H1 (cell line): Measurements from ENCODE around the gene MYL5.

Experiments
- CTCF ChIP-seq, 3 experiments: IDR thresholded peaks; 1 replicate in 2 of 3; 2 replicates in 1 of 3; pipeline versions ENCODE4 v1.5.1 to v1.6.1; 2011; ENCODE audit warnings: low read length in 3 of 3, mild to moderate bottlenecking in 3 of 3, inconsistent platforms in 2 of 3, low read depth in 1 of 3, moderate library complexity in 1 of 3; ENCODE audit not compliant: insufficient read depth in 1 of 3; ENCODE audit errors: control extremely low read depth in 1 of 3
- GTF2F1 ChIP-seq: IDR thresholded peaks from 2 replicates; pipeline ENCODE4 v1.6.1; 2012; ENCODE audit warnings: low read depth, low read length, improper control_type of control experiment, borderline replicate concordance
- JUND ChIP-seq: IDR thresholded peaks from 2 replicates; pipeline ENCODE4 v1.6.1; 2011; ENCODE audit warnings: mild to moderate bottlenecking, improper control_type of control experiment, low read length
- POLR2A ChIP-seq, 2 experiments: IDR thresholded peaks; 1 replicate in 1 of 2; 2 replicates in 1 of 2; pipeline ENCODE4 v1.6.1; 2011; ENCODE audit warnings: low read depth in 2 of 2, low read length in 2 of 2, mild to moderate bottlenecking in 2 of 2; ENCODE audit errors: control extremely low read depth in 1 of 2
- SP1 ChIP-seq: IDR thresholded peaks from 2 replicates; pipeline ENCODE4 v1.6.1; 2011; ENCODE audit warnings: low read depth, low read length
- SP2 ChIP-seq: IDR thresholded peaks from 2 replicates; pipeline ENCODE4 v1.6.1; 2012; ENCODE audit warnings: mild to moderate bottlenecking, low read length, inconsistent platforms
- TAF1 ChIP-seq: IDR thresholded peaks from 2 replicates; pipeline ENCODE4 v1.6.1; 2011; ENCODE audit warnings: mild to moderate bottlenecking, low read depth, low read length

GRCh38 chr4:629915-630641 lies 44.3 kb upstream of the MYL5 start:
- TF ChIP-seq SP1 (no peak), JUND (no peak), GTF2F1 (no peak), TAF1 (no peak), CTCF (IDR thresholded peaks at IDR 0.05; ENCODE audit: control extremely low read depth in 1 of 3, insufficient read depth in 1 of 3, low read depth in 1 of 3, low read length in 3 of 3) (no peak), POLR2A (IDR thresholded peaks at IDR 0.05; ENCODE audit: control extremely low read depth in 1 of 2, low read depth in 2 of 2, low read length in 2 of 2) (no peak), SP2 (no peak)
